Measurements from ENCODE around the gene GJB2.
"Not testable (repeated sequence)": the region's sequence is repeated elsewhere in the genome, so short reads cannot be mapped to it uniquely, and the experiment has no call there.

The GJB2 gene

GRCh38 chr13:20161951-20162300, 30.8 kb downstream of the GJB2 start:
- Histone ChIP-seq H3K9me3 (ENCODE audit: control insufficient read depth, low read length) (no peaks in the 10 kb centered on the region), H3K4me1 (ENCODE audit: control insufficient read depth, insufficient read depth, low read length, poor library complexity, severe bottlenecking) (no peaks in the 10 kb centered on the region), H3K4me3 (ENCODE audit: extremely low read depth, insufficient read depth, low read length, poor library complexity, severe bottlenecking) (no peak overlapping the region), H3K36me3 (ENCODE audit: control insufficient read depth, insufficient read depth, low read length) (no peaks in the 10 kb centered on the region), H3K27ac (ENCODE audit: low read depth, low read length, severe bottlenecking) (no peak overlapping the region)
- WGBS, 2 experiments (ENCODE audit: insufficient coverage in 2 of 2): 36 to 42% methylated on average over 9 to 16 of the region's 16 CpGs

GRCh38 chr13:20161275-20161950, 31.3 kb downstream of the GJB2 start:
- H3K36me3 ChIP-seq (ENCODE audit: control insufficient read depth, insufficient read depth, low read length): no peaks in the 10 kb centered on the region
- no peak overlapping the region for H3K27ac ChIP-seq (ENCODE audit: low read depth, low read length, severe bottlenecking)
- H3K4me1 ChIP-seq (ENCODE audit: control insufficient read depth, insufficient read depth, low read length, poor library complexity, severe bottlenecking): no peaks in the 10 kb centered on the region
- WGBS, 2 experiments (ENCODE audit: insufficient coverage in 2 of 2): 3 to 4% methylated on average over 49 to 76 of the region's 79 CpGs
- peak overlapping the region; percentile 36 for H3K4me3 ChIP-seq (ENCODE audit: extremely low read depth, insufficient read depth, low read length, poor library complexity, severe bottlenecking)
- H3K9me3 ChIP-seq (ENCODE audit: control insufficient read depth, low read length): no peaks in the 10 kb centered on the region

- Histone ChIP-seq H3K4me1 (ENCODE audit: control insufficient read depth, insufficient read depth, low read length, poor library complexity, severe bottlenecking) (no peaks in the 10 kb centered on the region), H3K36me3 (ENCODE audit: control insufficient read depth, insufficient read depth, low read length) (no peaks in the 10 kb centered on the region), H3K27ac (ENCODE audit: low read depth, low read length, severe bottlenecking) (no peak within 1 kb of the TSS), H3K9me3 (ENCODE audit: control insufficient read depth, low read length) (no peaks in the 10 kb centered on the region), H3K4me3 (ENCODE audit: extremely low read depth, insufficient read depth, low read length, poor library complexity, severe bottlenecking) (peak within 1 kb of the TSS; percentile 36)
- WGBS, 2 experiments (ENCODE audit: insufficient coverage in 2 of 2): 0% methylated on average over 58 to 84 of the region's 93 CpGs
Measured at GRCh38 chr13:20160306-20161274, 32.1 kb downstream of the GJB2 start, which contains the start of gene GJA3. Gene GJA3 (minus strand): TSS chr13:20161052. CDS start chr13:20143288, 17,764 bp downstream.

GRCh38 chr13:20159646-20160305, 33.0 kb downstream of the GJB2 start:
- no peaks in the 10 kb centered on the region for H3K9me3 ChIP-seq (ENCODE audit: control insufficient read depth, low read length)
- peak overlapping the region; percentile 36 for H3K4me3 ChIP-seq (ENCODE audit: extremely low read depth, insufficient read depth, low read length, poor library complexity, severe bottlenecking)
- WGBS, 2 experiments (ENCODE audit: insufficient coverage in 2 of 2): 37 to 40% methylated on average over 11 to 13 of the region's 18 CpGs
- H3K27ac ChIP-seq (ENCODE audit: low read depth, low read length, severe bottlenecking): no peak overlapping the region
- no peaks in the 10 kb centered on the region for H3K36me3 ChIP-seq (ENCODE audit: control insufficient read depth, insufficient read depth, low read length)
- no peaks in the 10 kb centered on the region for H3K4me1 ChIP-seq (ENCODE audit: control insufficient read depth, insufficient read depth, low read length, poor library complexity, severe bottlenecking)

GRCh38 chr13:20157151-20157796, 35.5 kb downstream of the GJB2 start:
- Histone ChIP-seq H3K27ac (ENCODE audit: low read depth, low read length, severe bottlenecking) (no peak overlapping the region), H3K4me3 (ENCODE audit: extremely low read depth, insufficient read depth, low read length, poor library complexity, severe bottlenecking) (no peak overlapping the region), H3K36me3 (ENCODE audit: control insufficient read depth, insufficient read depth, low read length) (no peaks in the 10 kb centered on the region), H3K4me1 (ENCODE audit: control insufficient read depth, insufficient read depth, low read length, poor library complexity, severe bottlenecking) (no peaks in the 10 kb centered on the region), H3K9me3 (ENCODE audit: control insufficient read depth, low read length) (no peaks in the 10 kb centered on the region)
- 57 to 100% methylated on average over 1 of the region's 3 CpGs for WGBS, 2 experiments (ENCODE audit: insufficient coverage in 2 of 2)

GRCh38 chr13:20156702-20157101, 36.0 kb downstream of the GJB2 start:
- no CpG with 5 or more reads among the region's 2 CpGs for WGBS, 2 experiments (ENCODE audit: insufficient coverage in 2 of 2)

GRCh38 chr13:20153290-20153689, 39.4 kb downstream of the GJB2 start:
- H3K27ac ChIP-seq (ENCODE audit: low read depth, low read length, severe bottlenecking); H3K36me3 ChIP-seq (ENCODE audit: control insufficient read depth, insufficient read depth, low read length); H3K4me3 ChIP-seq (ENCODE audit: extremely low read depth, insufficient read depth, low read length, poor library complexity, severe bottlenecking); H3K4me1 ChIP-seq (ENCODE audit: control insufficient read depth, insufficient read depth, low read length, poor library complexity, severe bottlenecking); H3K9me3 ChIP-seq (ENCODE audit: control insufficient read depth, low read length): not testable (repeated sequence)
- no CpG with 5 or more reads among the region's 2 CpGs for WGBS, 2 experiments (ENCODE audit: insufficient coverage in 2 of 2)

More at GRCh38 chr13:20156702-20157101, 36.0 kb downstream of the GJB2 start:
- Histone ChIP-seq H3K9me3 (ENCODE audit: control insufficient read depth, low read length) (no peaks in the 10 kb centered on the region), H3K4me3 (ENCODE audit: extremely low read depth, insufficient read depth, low read length, poor library complexity, severe bottlenecking) (no peak overlapping the region), H3K36me3 (ENCODE audit: control insufficient read depth, insufficient read depth, low read length) (no peaks in the 10 kb centered on the region), H3K4me1 (ENCODE audit: control insufficient read depth, insufficient read depth, low read length, poor library complexity, severe bottlenecking) (no peaks in the 10 kb centered on the region), H3K27ac (ENCODE audit: low read depth, low read length, severe bottlenecking) (no peak overlapping the region)

- no peaks in the 10 kb centered on the region for H3K36me3 ChIP-seq (ENCODE audit: control insufficient read depth, insufficient read depth, low read length)
- no peak overlapping the region for H3K27ac ChIP-seq (ENCODE audit: low read depth, low read length, severe bottlenecking)
- WGBS, 2 experiments (ENCODE audit: insufficient coverage in 2 of 2): 87 to 93% methylated on average over 10 to 11 of the region's 11 CpGs
- H3K9me3 ChIP-seq (ENCODE audit: control insufficient read depth, low read length): no peaks in the 10 kb centered on the region
- H3K4me1 ChIP-seq (ENCODE audit: control insufficient read depth, insufficient read depth, low read length, poor library complexity, severe bottlenecking): no peaks in the 10 kb centered on the region
- no peak overlapping the region for H3K4me3 ChIP-seq (ENCODE audit: extremely low read depth, insufficient read depth, low read length, poor library complexity, severe bottlenecking)
Measured at GRCh38 chr13:20151612-20152011, 41.1 kb downstream of the GJB2 start.

- Histone ChIP-seq H3K27ac (ENCODE audit: low read depth, low read length, severe bottlenecking) (no peak overlapping the region), H3K4me3 (ENCODE audit: extremely low read depth, insufficient read depth, low read length, poor library complexity, severe bottlenecking) (no peak overlapping the region)
- 89 to 91% methylated on average over 3 to 4 of the region's 6 CpGs for WGBS, 2 experiments (ENCODE audit: insufficient coverage in 2 of 2)
Measured at GRCh38 chr13:20151016-20151415, 41.7 kb downstream of the GJB2 start.

GRCh38 chr13:20150561-20150960, 42.2 kb downstream of the GJB2 start:
- WGBS, 2 experiments (ENCODE audit: insufficient coverage in 2 of 2): 87 to 93% methylated on average over 8 to 9 of the region's 9 CpGs
- no peak overlapping the region for H3K27ac ChIP-seq (ENCODE audit: low read depth, low read length, severe bottlenecking)
- no peaks in the 10 kb centered on the region for H3K9me3 ChIP-seq (ENCODE audit: control insufficient read depth, low read length)
- no peaks in the 10 kb centered on the region for H3K4me1 ChIP-seq (ENCODE audit: control insufficient read depth, insufficient read depth, low read length, poor library complexity, severe bottlenecking)
- H3K36me3 ChIP-seq (ENCODE audit: control insufficient read depth, insufficient read depth, low read length): no peaks in the 10 kb centered on the region
- no peak overlapping the region for H3K4me3 ChIP-seq (ENCODE audit: extremely low read depth, insufficient read depth, low read length, poor library complexity, severe bottlenecking)

More at GRCh38 chr13:20151016-20151415, 41.7 kb downstream of the GJB2 start:
- no peaks in the 10 kb centered on the region for H3K4me1 ChIP-seq (ENCODE audit: control insufficient read depth, insufficient read depth, low read length, poor library complexity, severe bottlenecking)
- H3K36me3 ChIP-seq (ENCODE audit: control insufficient read depth, insufficient read depth, low read length): no peaks in the 10 kb centered on the region
- no peaks in the 10 kb centered on the region for H3K9me3 ChIP-seq (ENCODE audit: control insufficient read depth, low read length)

Data from mesodermal cell (in vitro differentiated cells).